GM19351 (cell line): ENCODE results near the gene CHN1.

Source experiments
- ATAC-seq: cut with Tn5 transposase; IDR thresholded peaks from one replicate; pipeline ENCODE4 v1.9.1; 2021; ENCODE audit warnings: mild to moderate bottlenecking, moderate library complexity; ENCODE audit not compliant: unreplicated experiment

The CHN1 gene

DNA sequence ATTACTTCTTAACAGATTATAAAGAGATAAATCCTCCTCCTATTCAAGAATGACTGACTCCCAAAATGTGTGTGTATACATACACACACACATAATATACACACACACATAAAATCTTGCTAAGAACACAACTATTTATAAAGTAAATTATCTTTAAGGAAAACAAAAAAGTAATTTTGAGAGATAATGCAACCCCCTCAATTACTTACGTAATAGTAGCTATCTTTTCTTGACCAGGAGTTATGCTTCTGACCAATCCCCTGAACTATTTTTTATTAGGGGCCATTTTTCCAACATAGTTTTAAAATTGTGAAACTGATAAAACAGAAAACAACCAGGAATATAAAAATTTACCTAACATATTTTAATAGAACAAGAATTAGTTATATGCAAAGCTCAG, 127.9 kb downstream of the CHN1 start:
- no peak for ATAC-seq

DNA sequence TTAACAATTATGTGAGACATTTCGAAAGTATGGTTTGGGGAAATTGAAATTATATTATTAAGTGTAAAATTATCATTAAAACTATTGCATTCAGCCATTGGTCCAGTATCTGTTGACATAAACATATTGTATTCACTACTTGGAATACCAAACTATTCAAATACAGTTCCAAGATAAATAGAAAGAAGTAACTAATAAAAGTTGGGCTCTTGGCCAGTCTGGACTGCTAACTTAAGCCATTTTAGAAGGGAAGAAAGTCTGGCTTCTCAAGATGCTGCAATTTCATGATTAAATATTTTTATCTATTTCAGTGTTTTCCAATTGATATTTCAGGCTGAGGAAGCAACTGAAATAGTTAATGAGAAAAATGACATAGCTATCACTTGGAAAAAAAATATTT, 131.1 kb downstream of the CHN1 start:
- no peak for ATAC-seq

DNA sequence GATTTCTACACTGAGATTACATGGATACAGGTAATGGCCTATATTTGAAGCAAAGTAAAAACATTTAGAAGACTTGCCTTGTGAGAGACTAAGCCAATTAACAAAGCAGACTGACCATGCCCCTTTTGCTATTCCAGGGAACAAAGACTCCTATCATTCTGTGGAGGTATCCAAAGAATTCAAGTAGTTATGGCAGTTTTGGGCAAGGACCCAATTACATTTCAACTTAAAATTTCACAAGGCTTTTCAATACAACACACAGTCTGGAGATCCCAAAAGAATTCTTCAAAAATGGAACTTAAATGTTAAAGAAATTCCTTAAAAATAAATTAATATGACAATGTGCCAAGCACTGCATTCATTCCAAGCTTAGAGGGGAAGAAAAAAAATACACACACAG, 131.7 kb downstream of the CHN1 start:
- ATAC-seq, result no peak

DNA sequence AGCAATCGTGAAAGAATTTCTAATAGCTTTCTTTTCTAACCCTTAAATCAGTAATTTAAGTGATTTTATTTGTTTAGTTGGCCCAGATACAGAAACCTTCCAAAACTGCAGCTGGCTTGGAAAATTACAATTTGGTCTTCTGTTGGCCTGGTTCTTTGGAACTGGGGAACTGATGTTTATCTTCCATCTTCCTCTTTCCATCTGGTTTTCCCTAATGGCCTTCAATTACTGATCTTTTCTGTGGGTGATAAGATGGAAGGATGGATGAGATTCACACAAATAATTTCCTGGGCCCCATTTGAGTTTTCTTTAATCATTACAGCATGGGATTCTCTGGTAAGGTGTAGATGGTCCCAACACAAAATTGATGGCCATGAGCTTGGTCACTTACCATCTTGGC, 134.4 kb downstream of the CHN1 start:
- ATAC-seq, result no peak

DNA sequence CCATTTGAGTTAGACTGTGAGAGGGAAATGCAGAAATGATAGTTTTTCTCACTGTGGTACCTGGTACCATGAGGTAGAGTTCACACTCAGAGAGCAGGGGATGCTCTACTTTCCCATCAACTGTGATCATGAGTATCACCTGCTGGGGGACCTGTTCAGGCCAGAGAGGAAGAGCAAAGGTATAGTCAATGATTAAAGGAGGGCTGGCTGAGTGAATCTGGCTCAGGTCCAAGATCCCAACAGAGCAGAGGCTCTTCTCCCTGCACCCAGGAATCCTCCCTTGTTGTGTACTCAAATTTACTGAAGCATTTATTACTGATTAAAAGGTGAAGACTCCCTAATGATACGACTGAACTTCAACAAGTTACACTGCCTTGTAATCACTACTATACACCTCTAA, 136.3 kb downstream of the CHN1 start:
- ATAC-seq, result no peak

DNA sequence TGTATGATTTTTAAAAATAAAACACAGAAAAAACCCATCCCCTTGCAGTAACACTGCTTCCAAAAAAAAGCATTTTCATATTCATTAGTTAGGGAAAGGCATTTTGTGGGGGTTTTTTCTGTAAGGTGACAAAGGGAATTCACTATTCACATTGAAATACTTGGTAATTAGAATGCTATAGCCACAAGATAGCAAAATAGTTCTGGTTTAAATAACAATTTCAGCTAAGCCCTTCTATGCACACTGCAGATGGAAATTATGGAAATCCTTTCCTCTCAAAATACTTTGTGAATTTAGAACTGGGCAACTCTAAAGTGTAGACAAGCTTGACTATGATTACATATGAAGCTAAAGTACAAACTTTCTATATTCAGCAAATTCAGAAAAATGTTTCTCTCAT, 138.8 kb downstream of the CHN1 start:
- no peak for ATAC-seq

DNA sequence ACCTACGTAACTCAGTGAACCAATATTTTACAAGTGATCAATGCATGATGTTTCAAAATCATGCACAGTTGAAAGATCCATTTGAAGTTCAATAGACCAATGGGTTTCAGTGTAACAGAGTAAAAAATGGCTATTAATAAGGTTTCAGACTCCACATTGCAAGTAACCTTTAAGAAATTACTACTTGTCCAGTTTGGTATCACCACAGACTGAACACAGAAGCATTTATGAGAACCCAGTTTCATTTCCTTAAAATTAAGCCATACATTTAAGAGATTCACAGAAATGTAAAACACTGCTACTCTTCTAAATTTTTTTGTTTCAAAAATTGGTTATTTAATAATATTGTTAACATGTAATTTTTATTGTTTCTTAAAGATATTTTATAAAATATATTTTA, 142.0 kb downstream of the CHN1 start:
- no peak for ATAC-seq

DNA sequence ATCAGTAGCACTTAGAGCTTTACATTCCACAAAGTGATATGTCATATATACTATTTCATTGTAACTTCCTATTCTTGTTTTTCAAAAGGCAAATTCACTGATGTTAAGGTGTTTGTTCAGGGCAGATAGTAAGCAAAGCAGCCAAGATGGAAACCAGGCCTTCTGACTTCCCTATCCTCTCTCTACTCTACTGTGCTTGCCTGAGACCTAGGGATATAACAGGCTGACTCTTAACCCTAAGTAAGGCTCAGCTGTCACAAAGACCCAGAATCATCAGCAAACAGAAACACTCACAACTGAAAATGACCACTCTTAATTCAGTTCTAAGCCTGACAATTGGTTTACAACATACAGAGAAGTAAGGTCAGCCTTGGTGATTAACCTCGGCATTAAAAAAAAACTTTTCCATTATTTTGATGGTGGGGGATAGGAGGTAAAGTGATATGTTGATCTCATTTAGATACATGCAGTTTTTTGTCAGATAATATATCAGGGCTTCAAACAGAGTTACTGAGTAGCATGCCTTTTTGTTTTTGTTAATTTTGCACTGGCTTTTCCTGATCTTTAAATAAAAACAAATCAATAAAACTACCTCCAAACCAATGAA, 145.5 kb downstream of the CHN1 start:
- no peak for ATAC-seq

DNA sequence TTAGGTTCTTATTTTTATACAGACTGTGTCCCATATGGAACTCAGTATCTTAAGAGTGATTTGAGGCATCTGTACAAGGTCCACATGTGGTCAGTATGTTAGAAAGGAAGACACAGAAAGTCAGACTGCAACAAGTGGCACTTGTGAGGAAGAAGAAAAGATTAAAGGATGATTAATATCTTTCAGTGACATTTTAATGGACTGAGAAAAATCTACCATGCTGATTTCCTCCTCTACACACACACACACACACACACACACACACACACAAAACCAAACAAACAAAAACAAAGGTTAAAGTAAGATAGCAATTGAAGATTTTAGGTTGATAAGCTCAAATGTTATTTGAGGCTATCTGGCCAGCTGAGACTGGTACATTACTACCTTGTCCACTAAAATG, 146.4 kb downstream of the CHN1 start:
- ATAC-seq, result no peak

DNA sequence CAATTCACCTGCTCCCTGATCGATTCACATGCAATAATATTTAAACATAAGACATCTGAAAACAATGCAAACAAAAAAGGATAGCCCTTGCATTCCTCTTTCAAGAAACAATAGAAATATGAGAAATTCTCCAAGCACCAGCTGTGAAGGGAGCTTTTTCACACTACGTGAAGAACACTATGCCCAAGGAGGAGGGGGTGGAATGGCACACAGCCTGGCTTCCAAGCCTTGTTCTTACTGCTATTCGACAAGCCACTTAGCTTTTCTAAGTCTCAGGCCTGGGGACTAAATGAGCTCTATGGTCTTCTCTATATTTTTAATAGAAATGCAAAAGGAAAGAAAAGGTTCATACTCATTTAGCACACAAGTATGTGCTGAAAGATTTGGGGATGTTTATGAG, 148.7 kb downstream of the CHN1 start:
- ATAC-seq, result no peak

DNA sequence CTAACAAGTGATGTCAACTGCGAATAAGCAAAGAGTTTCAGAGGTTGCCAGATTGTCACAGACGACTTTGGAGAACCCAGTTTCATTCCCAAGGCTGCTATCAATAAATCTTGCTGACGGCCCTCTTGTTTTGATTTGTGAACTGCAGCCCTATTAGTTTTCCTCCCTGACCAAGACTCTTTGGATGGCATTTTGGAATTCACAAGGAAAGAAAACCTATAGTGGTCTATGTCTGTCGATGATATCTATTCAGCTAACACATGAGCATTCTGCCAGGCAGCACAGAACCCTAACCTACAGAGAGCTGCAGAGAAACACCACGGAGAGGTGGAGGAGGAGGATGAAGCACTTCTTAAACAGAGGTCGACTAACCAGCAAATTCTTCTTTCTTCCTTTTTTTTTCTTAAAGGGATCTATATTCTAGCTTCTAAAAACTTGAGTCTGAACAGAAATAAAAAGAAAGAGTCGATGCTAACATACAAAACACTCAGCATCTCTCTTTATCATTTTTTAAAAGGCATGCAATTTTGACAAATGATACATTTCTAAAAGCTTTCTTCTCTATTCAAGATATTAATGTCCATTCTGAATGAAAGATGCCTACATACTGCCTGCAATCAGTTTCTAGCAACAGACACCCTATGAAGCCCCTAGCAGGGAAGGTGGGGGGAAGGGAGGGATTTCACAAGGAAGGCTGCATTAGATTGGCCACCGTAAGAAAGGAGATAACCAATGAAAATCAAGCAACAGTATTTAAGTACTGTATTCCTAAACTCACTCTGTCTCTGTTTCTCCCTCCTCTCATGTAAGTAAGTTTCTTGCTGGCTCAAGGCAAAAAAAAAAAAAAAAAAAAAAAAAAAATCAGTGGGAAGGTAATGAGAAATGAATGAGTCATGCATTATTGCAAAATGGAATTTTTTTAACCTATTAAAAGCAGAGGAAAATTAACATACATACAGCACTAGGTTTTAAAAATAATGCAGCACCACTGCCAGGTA, 157.9 kb downstream of the CHN1 start:
- no peak for ATAC-seq

DNA sequence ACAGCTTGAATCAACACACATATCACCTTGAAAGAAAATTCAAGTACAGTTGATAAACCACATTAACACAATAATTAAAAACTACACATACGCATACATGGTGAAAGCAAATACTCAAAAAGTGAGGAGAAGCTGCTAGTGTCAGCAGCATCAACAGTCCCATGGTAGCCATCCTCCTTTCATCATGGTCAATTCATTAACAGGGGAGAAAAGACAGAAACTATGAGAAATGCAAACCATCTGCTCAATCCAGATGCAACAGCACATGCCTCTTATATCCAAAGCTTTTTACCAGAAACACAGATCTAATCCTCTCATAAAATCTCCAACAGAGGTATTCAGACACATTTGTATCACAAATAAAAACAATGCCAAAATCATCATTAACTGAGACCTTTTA, 159.0 kb downstream of the CHN1 start:
- no peak for ATAC-seq

DNA sequence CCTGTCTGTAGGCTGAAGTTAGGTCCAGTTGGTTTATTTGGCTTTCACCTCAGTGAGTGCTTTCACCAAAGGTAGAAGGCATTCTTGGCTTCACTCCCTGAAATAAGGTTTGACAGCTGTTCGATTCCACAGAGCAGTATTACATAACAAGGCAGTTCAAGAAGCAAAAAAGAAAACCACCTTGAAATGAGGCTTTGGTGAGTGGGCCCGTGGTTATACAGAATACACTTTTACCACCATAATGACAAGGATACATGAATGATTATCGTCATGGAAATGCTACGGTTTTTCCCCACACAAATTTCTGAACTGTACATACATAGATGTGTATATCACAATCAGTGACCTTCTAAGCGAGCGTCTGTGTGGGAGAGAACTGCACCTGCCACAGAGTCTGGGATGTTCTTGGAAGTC, 160.9 kb downstream of the CHN1 start:
- ATAC-seq, result no peak

DNA sequence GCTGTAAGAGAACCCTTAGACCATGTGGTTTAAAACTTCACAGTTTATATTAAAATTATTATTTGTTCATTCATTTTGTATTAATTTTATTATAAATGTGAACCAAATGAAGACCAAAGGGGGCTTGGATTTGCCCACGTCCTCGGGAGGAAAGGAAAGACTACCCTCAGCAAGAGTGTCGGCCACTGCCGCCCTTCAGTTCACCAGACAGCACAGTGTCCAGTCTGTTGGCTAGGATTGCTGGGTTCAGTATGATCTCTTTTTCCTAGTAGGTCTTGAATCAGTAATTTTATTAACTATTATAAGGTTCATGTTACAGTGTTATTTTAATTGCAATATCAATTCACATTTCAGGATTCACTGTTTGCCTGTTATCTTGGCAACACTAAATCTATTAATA, 162.7 kb downstream of the CHN1 start:
- no peak for ATAC-seq

DNA sequence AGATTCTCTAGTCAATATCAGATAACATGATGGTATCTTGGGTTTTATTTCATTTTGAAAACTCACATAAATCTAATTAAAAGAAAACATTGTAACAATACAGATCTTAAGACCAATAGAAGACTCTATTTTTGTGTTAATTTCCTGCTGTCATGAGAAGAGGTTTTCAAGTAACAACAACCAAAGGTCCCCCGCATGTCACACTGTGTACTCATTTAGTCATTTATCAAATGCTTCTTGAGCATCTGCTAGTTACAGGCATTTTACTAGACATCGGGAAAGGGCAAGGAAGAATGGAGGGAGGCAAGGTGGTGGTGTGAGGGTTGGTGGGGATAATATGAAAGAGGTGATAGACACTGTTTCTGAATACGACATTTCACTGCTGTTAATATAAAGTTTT, 163.2 kb downstream of the CHN1 start:
- no peak for ATAC-seq

DNA sequence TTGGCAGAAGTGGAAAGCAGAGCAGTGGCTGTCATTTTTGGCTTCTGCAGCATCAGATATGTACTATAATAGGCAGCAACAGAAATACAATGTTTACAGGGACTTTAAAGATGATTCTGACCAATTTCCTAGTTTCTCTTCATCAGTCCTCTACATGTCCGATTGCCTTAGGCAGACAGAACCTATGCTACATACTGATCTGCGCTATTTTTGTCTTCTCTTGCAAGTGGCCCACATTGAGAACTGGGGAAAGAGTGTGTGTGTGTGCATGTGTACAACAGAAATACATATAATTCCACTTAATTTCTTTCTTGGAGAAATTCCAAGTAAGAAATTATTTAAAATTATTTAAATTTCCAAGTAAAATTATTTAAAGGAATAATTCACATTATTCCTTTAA, 163.8 kb downstream of the CHN1 start:
- ATAC-seq, result no peak

DNA sequence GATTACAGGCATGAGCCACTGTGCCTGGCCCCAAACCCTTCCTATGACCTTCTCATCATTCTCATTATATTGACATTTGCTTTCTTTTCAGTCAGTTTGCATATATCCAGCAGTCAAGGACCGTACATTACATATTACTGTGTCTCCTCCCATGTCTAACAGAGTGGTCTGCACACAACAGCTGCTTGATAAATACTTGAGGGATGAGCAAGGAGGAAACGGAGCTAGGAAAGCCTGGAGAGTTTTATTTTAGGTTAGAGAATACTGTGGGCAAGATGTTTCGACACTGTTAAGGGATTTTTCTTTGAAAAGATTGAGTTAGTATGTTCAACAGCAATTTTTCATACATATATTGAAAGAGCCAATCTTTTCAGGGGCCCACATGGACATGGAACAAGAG, 164.7 kb downstream of the CHN1 start:
- no peak for ATAC-seq

DNA sequence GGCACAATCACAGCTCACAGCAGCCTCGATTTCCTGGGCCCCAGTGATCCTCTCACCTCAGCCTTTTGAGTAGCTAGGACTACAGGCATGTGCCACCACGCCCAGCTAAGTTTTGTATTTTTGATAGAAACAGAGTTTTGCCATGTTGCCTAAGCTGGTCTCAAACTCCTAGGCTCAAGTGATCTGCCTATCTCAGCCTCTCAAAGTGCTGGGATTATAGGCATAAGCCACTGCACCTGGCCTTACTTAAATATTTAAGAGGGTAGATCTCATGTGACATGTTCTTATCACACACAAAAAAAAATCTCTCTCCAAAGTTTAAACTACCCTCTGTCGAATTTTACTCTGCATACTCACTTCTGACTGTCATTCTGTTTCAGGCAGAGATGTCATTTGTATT, 165.5 kb downstream of the CHN1 start:
- ATAC-seq, result no peak

DNA sequence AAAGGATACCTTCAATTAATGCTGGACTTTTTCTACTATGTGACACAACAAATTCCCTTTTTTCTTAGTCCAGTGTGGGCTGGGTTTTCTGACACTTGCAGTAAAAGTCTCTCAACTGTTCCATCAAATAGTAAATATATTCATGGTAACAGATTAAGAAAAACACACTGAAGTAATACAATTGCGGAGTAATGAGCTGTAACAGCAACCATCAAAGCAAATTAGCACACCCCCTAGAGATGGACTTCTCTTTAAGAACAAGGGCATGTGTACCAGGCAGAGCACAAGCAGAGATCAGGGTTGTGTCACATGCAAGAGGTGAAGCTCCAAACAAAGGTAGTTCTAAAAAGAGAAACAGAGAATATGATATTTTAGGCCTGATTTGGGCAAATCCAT, 168.2 kb downstream of the CHN1 start:
- no peak for ATAC-seq

DNA sequence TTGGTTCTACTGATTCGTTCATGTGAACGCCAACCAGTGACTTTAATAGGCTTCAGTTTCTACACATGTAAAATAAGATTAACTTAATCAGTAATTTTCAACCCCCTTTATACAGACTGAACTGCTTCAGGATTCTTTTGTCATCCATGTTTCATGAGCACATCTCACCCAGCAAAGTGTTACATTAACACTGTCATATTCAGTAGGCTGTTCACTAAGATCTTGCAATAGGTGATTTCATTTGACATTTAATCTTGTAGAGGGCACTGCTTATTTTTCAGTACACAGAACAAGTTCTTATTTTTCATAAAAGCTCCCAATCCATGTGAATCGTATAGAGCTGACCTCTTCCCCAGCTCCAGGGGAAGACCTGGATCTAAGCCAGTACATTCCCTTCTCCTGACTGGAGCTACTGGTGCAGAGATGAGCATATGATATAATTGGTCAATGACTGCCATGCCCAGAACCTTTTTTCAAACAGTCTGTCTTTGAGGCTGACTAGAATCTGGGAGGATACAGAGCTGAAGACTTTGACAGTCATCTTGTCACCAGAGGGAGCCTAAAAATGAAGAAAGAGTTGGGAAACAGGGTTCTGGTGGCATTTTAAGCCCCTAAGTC, 168.7 kb downstream of the CHN1 start:
- no peak for ATAC-seq

DNA sequence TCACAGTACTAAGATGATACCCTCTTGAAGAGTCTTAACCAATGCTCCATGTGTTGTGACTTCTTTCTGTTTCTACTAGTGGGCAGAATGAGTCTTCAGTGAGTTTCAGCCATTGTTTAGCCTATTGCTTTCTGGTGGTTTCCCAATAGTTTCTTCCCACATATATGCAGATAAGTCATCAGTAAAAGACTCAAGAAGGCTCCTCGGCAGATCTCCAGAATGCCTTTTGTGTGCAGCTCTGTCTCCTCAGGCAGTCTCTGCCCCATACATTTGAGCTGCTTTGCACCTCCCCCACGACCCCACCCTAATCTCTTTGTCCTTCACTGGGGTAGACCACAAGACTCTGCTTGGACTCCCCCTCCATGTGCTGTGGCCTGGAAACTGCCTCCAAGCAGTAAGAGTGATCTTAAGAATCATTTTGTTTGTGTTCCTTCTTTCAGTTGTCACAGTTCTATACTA, 169.4 kb downstream of the CHN1 start:
- peak; percentile 89 for ATAC-seq

DNA sequence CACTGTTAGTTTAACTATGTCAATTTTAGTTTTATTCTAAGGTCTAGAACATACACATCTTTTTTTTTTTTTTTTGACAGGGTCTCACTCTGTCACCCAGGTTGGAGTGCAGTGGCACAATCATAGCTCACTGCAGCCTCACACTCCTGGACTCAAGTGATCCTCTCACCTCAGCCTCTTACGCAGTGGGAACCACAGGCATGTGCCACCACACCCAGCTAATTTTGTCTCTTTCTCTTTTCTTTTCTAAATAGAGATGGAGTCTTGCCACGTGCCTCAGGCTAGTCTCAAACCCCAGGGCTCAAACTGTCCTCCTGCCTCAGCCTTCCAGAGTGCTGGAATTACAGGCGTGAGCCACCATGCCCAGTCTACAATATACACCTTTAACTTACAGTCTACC, 171.4 kb downstream of the CHN1 start:
- no peak for ATAC-seq
